Common myeloid progenitor, CD34-positive (primary cell): ENCODE data around the gene LAD1. TPM values are rescaled to one million over a fixed set of nuclear protein-coding genes. Genes with fewer than 3 reads are reported as not detected.

ENCODE experiments used
- CTCF ChIA-PET: fragments of 350-600 bp; sonication (Branson Sonifier 250); formaldehyde crosslinking; loops from one replicate; lab custom pipeline; 2021; ENCODE audit warnings: antibody characterized with exemption; lab: Charles Lee
- POLR2A ChIA-PET: fragments of 350-600 bp; sonication (Branson Sonifier 250); formaldehyde crosslinking; loops from one replicate; lab custom pipeline; 2021; ENCODE audit warnings: antibody characterized with exemption; lab: Charles Lee
- DNase-seq, 3 donors: peaks; one replicate each; pipeline versions ENCODE4 v3.0.0 to v3.0.0-alpha.2; 2013
- H3K27ac ChIP-seq, 2 experiments: 1 replicate in 1 of 2; 2 replicates in 1 of 2; pipeline ENCODE4 v1.7.0; 2013; ENCODE audit warnings: inconsistent platforms in 2 of 2, low read length in 2 of 2, mild to moderate bottlenecking in 2 of 2, low read depth in 1 of 2, moderate library complexity in 1 of 2; ENCODE audit not compliant: severe bottlenecking in 2 of 2, insufficient read depth in 1 of 2, poor library complexity in 1 of 2
- H3K27me3 ChIP-seq, 5 experiments: replicated peaks in 2 of 5; 1 replicate in 3 of 5; 2 replicates in 2 of 5; pipeline versions ENCODE4 v1.6.1 to v1.7.0; 2013; ENCODE audit warnings: low read length in 4 of 5, mild to moderate bottlenecking in 2 of 5, moderate library complexity in 2 of 5, inconsistent platforms in 1 of 5; ENCODE audit not compliant: insufficient read depth in 5 of 5, control insufficient read depth in 4 of 5
- H3K36me3 ChIP-seq, 4 experiments: 1 replicate in 2 of 4; 2 replicates in 2 of 4; pipeline versions ENCODE4 v1.6.1 to v1.7.0; 2013; ENCODE audit warnings: low read length in 3 of 4, control low read depth in 1 of 4, mild to moderate bottlenecking in 1 of 4; ENCODE audit not compliant: control insufficient read depth in 4 of 4, insufficient read depth in 4 of 4
- H3K4me1 ChIP-seq, 4 experiments: 1 replicate in 3 of 4; 2 replicates in 1 of 4; pipeline versions ENCODE4 v1.6.1 to v1.7.1; 2013; ENCODE audit warnings: low read length in 3 of 4, mild to moderate bottlenecking in 3 of 4, control low read depth in 1 of 4, inconsistent platforms in 1 of 4, moderate library complexity in 1 of 4; ENCODE audit not compliant: control insufficient read depth in 4 of 4, insufficient read depth in 4 of 4; ENCODE audit errors: control extremely low read depth in 1 of 4
- H3K4me3 ChIP-seq, 7 experiments: 1 replicate in 4 of 7; 2 replicates in 3 of 7; pipeline versions ENCODE4 v1.5.1 to v1.7.0; 2013; ENCODE audit warnings: mild to moderate bottlenecking in 7 of 7, low read length in 6 of 7, moderate library complexity in 6 of 7, inconsistent platforms in 2 of 7, low read depth in 2 of 7, control low read depth in 1 of 7; ENCODE audit not compliant: insufficient read depth in 4 of 7, control insufficient read depth in 1 of 7; ENCODE audit errors: extremely low read depth in 1 of 7
- H3K9me3 ChIP-seq, 5 experiments: 1 replicate in 4 of 5; 2 replicates in 1 of 5; pipeline versions ENCODE4 v1.6.1 to v1.7.1; 2013; ENCODE audit warnings: low read length in 4 of 5, mild to moderate bottlenecking in 2 of 5, inconsistent platforms in 1 of 5, low read depth in 1 of 5, moderate library complexity in 1 of 5; ENCODE audit not compliant: control insufficient read depth in 4 of 5, insufficient read depth in 2 of 5; ENCODE audit errors: control extremely low read depth in 1 of 5
- WGBS: methylation state at CpG from one replicate; pipeline ENCODE4 v1.1.5; 2013; ENCODE audit not compliant: insufficient coverage; 5-methylcytosine and 5-hydroxymethylcytosine counted together
- polyA plus RNA-seq: library from polyadenylated mRNA; unstranded; fragments of 120-200 nt; gene quantifications from one replicate; pipeline ENCODE4 v1.2.1, GENCODE V29; 2013

The LAD1 gene
- polyA plus RNA-seq: not detected

GRCh38 chr1:201399018-201399351 lies at the start of gene LAD1:
TSS of gene LAD1 (minus strand) at chr1:201399324. CDS start at chr1:201399306, 18 bp downstream.
- POLR2A ChIA-PET: no interaction called here
- no peak for DNase-seq
- WGBS: 6% methylated on average over 25 of the region's 25 CpGs
- CTCF ChIA-PET: no interaction called here
- Histone ChIP-seq H3K4me1 (peaks cover 0 to 6% (median 3%) of the 10 kb centered on the region in 4 experiments), H3K36me3 (no peaks in the 10 kb centered on the region), H3K9me3 (no peaks in the 10 kb centered on the region), H3K27ac (no peak within 1 kb of the TSS), H3K4me3 (peak within 1 kb of the TSS in 3 of 7 experiments; percentile 38 to 57 (median 44)), H3K27me3 (peaks cover 12 to 69% (median 41%) of the 10 kb centered on the region in 5 experiments)

DNA sequence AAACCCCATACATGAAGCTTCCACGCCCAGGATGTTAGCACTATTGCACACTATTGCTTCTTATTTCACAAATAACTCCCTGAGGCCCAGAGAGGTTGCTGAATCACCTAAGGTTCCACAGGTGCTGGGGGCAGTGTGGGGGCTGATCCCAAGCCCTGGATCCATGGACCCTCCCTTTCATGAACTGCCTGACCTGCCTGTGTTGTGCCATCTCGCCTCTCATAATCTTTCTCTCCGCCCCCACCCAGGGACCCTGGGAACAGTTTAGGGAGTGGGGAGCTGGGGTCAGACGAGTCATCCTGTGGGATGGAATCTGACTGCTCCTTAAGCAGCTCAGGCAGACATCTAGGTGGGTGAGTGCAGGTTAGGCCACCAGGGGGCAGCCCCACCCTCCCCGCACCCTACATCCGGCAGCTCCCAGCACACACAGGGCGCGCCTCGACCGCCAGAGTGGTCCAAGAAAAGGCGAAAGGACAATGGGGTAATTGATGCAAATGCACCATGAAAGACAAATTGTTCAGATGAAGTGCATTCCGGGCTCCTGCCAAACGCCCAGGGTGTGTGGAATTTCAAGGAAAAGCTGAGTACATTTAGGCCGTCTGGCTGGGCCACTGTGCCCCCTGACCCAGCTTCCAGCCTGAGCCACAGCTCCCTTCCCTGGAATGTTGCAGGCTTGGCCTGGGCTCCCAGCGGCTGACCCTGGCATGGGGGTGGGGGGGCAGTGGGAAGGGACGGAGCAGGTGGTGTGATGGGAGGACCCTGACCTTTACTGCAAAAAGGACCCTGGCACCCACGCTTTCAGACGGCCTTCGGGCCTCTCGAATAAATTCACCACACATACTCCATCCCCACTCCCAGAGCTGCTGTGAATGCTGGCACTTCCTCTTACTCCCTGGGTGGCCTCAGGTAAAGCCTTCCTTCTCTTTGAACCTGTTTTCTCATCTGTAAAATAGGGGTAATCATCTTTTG lies 49.1 kb upstream of the LAD1 start:
- peak; percentile 71 to 77 (median 72) for DNase-seq
- Histone ChIP-seq H3K36me3 (no peaks in the 10 kb centered on the region), H3K4me3 (no peak overlapping the region), H3K27ac (no peak overlapping the region), H3K4me1 (peaks cover 0 to 20% (median 12%) of the 10 kb centered on the region in 4 experiments), H3K27me3 (peaks cover 0 to 1% (median 0%) of the 10 kb centered on the region in 5 experiments), H3K9me3 (no peaks in the 10 kb centered on the region)
- POLR2A ChIA-PET: interaction anchor here (0.9 to 1.3 kb wide), 3 partner anchors 9 to 65 kb away, joined by 3 to 14 read pairs (median 3); no protein-coding TSS in a partner anchor
- CTCF ChIA-PET: interaction anchor here (0.6 to 18.3 kb wide), 18 partner anchors 9 to 89 kb away, joined by 3 to 353 read pairs (median 6); partner anchors contain the start of gene PHLDA3
- 30% methylated on average over 15 of the region's 20 CpGs for WGBS

- Histone ChIP-seq H3K36me3 (no peaks in the 10 kb centered on the region), H3K4me1 (peaks cover 0 to 6% (median 2%) of the 10 kb centered on the region in 4 experiments), H3K9me3 (peaks cover 0 to 1% (median 0%) of the 10 kb centered on the region in 5 experiments), H3K27ac (no peak overlapping the region), H3K27me3 (peaks cover 0 to 1% (median 0%) of the 10 kb centered on the region in 5 experiments), H3K4me3 (no peak overlapping the region)
- POLR2A ChIA-PET: no interaction called here
- WGBS: 100% methylated on average over 4 of the region's 6 CpGs
- CTCF ChIA-PET: interaction anchor here (1.7 to 18.3 kb wide), 5 partner anchors 11 to 68 kb away, joined by 4 to 353 read pairs (median 56); no protein-coding TSS in a partner anchor
- no peak for DNase-seq
These were observed 46.2 kb upstream of the LAD1 start for GRCh38 chr1:201445310-201445709.

- peaks cover 0 to 1% (median 0%) of the 10 kb centered on the region in 5 experiments for H3K9me3 ChIP-seq
- H3K36me3 ChIP-seq: no peaks in the 10 kb centered on the region
- H3K27ac ChIP-seq: no peak overlapping the region
- ChIA-PET POLR2A (no interaction called here), CTCF (interaction anchor here (0.8 to 18.3 kb wide), 5 partner anchors 12 to 77 kb away, joined by 3 to 353 read pairs (median 17); no protein-coding TSS in a partner anchor)
- H3K4me3 ChIP-seq: no peak overlapping the region
- no peak for DNase-seq
- H3K27me3 ChIP-seq: peaks cover 0 to 1% (median 0%) of the 10 kb centered on the region in 5 experiments
- WGBS: 45% methylated on average over 3 of the region's 4 CpGs
- H3K4me1 ChIP-seq: peaks cover 0 to 6% (median 2%) of the 10 kb centered on the region in 4 experiments
These were observed 45.7 kb upstream of the LAD1 start for GRCh38 chr1:201444792-201445191.

- no peak overlapping the region for H3K27ac ChIP-seq
- no peaks in the 10 kb centered on the region for H3K36me3 ChIP-seq
- H3K4me3 ChIP-seq: no peak overlapping the region
- ChIA-PET POLR2A (no interaction called here), CTCF (interaction anchor here (0.7 to 18.3 kb wide), 4 partner anchors 12 to 347 kb away, joined by 3 to 353 read pairs (median 65); no protein-coding TSS in a partner anchor)
- no peak for DNase-seq
- H3K27me3 ChIP-seq: peaks cover 0 to 1% (median 0%) of the 10 kb centered on the region in 5 experiments
- H3K4me1 ChIP-seq: peaks cover 0 to 6% (median 2%) of the 10 kb centered on the region in 4 experiments
- peaks cover 0 to 1% (median 0%) of the 10 kb centered on the region in 5 experiments for H3K9me3 ChIP-seq
- 98% methylated on average over 7 of the region's 7 CpGs for WGBS
These were observed 44.6 kb upstream of the LAD1 start for GRCh38 chr1:201443747-201444146.

GRCh38 chr1:201436969-201437368 lies 37.8 kb upstream of the LAD1 start:
- H3K27ac ChIP-seq: no peak overlapping the region
- POLR2A ChIA-PET: no interaction called here
- H3K36me3 ChIP-seq: no peaks in the 10 kb centered on the region
- CTCF ChIA-PET: interaction anchor here (1.0 to 5.5 kb wide), 6 partner anchors 11 to 98 kb away, joined by 3 to 56 read pairs (median 8); no protein-coding TSS in a partner anchor
- H3K27me3 ChIP-seq: peaks cover 0 to 3% (median 0%) of the 10 kb centered on the region in 5 experiments
- H3K4me3 ChIP-seq: no peak overlapping the region
- DNase-seq: no peak
- 100% methylated on average over 2 of the region's 3 CpGs for WGBS
- peaks cover 0 to 5% (median 3%) of the 10 kb centered on the region in 4 experiments for H3K4me1 ChIP-seq
- H3K9me3 ChIP-seq: peaks cover 0 to 1% (median 0%) of the 10 kb centered on the region in 5 experiments
